ENCODE results near the gene MVB12A. TPM values are rescaled to one million over a fixed set of nuclear protein-coding genes. Genes with fewer than 3 reads are reported as not detected.

The MVB12A gene
- total RNA-seq, 1 experiment from 2014 or later = 82.5 TPM

- BruUV-seq (replicated peaks) = no TSS peak
- ChIA-PET POLR2A (ENCODE audit: unreplicated experiment) (no interaction called here), CTCF (no interaction called here)
- Histone ChIP-seq H3K36me3 (ENCODE audit: low read depth, low read length) (no peaks in the 10 kb centered on the region), H3K9me3 (ENCODE audit: low read length) (no peaks in the 10 kb centered on the region), H2AFZ (ENCODE audit: low read length) (no peak overlapping the region), H3K9me2 (replicated peaks; ENCODE audit: low read length) (no peaks in the 10 kb centered on the region), H3K27me3 (ENCODE audit: low read length) (no peaks in the 10 kb centered on the region), H3K4me3 (ENCODE audit: low read length) (no peak overlapping the region), H3K4me1 (ENCODE audit: insufficient read depth, low read length) (no peaks in the 10 kb centered on the region), H4K20me1 (ENCODE audit: low read length) (no peaks in the 10 kb centered on the region), H3K27ac (ENCODE audit: low read length) (no peak overlapping the region), H3K9ac (ENCODE audit: low read length) (no peak overlapping the region), H3K79me2 (ENCODE audit: low read length) (no peaks in the 10 kb centered on the region), H3F3A (ENCODE audit: low read length, unreplicated experiment) (no peaks in the 10 kb centered on the region), H3K4me2 (ENCODE audit: low read length) (no peak overlapping the region)
- intact Hi-C loops (cut with micrococcal nuclease) = no loop called here
- ATAC-seq (no peak), DNase-seq (no peak)
- TF ChIP-seq EZH2 (IDR thresholded peaks at IDR 0.05; ENCODE audit: low read length, unreplicated experiment) = no peak
- no peak for TF ChIP-seq CTCF (conservative IDR thresholded peaks at IDR 0.05; ENCODE audit: low read depth, low read length)
- no peak for TF ChIP-seq EZH2phosphoT487 (IDR thresholded peaks at IDR 0.05; ENCODE audit: borderline replicate concordance, low read length)
Observed at GRCh38 chr19:17435218-17435617, 15.4 kb downstream of the MVB12A start.

GRCh38 chr19:17436094-17436873 lies 16.4 kb downstream of the MVB12A start:
- Histone ChIP-seq H3K4me3 (ENCODE audit: low read length) (no peak overlapping the region), H3K9ac (ENCODE audit: low read length) (no peak overlapping the region), H3K9me3 (ENCODE audit: low read length) (no peaks in the 10 kb centered on the region), H3K4me2 (ENCODE audit: low read length) (no peak overlapping the region), H3K9me2 (replicated peaks; ENCODE audit: low read length) (no peaks in the 10 kb centered on the region), H4K20me1 (ENCODE audit: low read length) (no peaks in the 10 kb centered on the region), H3K27me3 (ENCODE audit: low read length) (no peaks in the 10 kb centered on the region), H3K36me3 (ENCODE audit: low read depth, low read length) (no peaks in the 10 kb centered on the region), H3F3A (ENCODE audit: low read length, unreplicated experiment) (no peaks in the 10 kb centered on the region), H2AFZ (ENCODE audit: low read length) (no peak overlapping the region), H3K4me1 (ENCODE audit: insufficient read depth, low read length) (no peaks in the 10 kb centered on the region), H3K79me2 (ENCODE audit: low read length) (no peaks in the 10 kb centered on the region), H3K27ac (ENCODE audit: low read length) (no peak overlapping the region)
- CTCF ChIA-PET = no interaction called here
- BruUV-seq (replicated peaks) = no TSS peak
- DNase-seq (no peak), ATAC-seq (no peak)
- intact Hi-C loops (cut with micrococcal nuclease) = no loop called here
- TF ChIP-seq EZH2phosphoT487 (IDR thresholded peaks at IDR 0.05; ENCODE audit: borderline replicate concordance, low read length) (no peak), CTCF (conservative IDR thresholded peaks at IDR 0.05; ENCODE audit: low read depth, low read length) (no peak), EZH2 (IDR thresholded peaks at IDR 0.05; ENCODE audit: low read length, unreplicated experiment) (no peak)
- POLR2A ChIA-PET (ENCODE audit: unreplicated experiment) = no interaction called here

- CTCF ChIA-PET = no interaction called here
Observed at GRCh38 chr19:17436874-17437267, 17.0 kb downstream of the MVB12A start.

More at GRCh38 chr19:17436874-17437267, 17.0 kb downstream of the MVB12A start:
- intact Hi-C loops (cut with micrococcal nuclease) = no loop called here
- no peaks in the 10 kb centered on the region for H4K20me1 ChIP-seq (ENCODE audit: low read length)
- H3K9me3 ChIP-seq (ENCODE audit: low read length) = no peaks in the 10 kb centered on the region
- H3K9me2 ChIP-seq (replicated peaks; ENCODE audit: low read length) = no peaks in the 10 kb centered on the region
- ATAC-seq = no peak
- POLR2A ChIA-PET (ENCODE audit: unreplicated experiment) = no interaction called here
- no peak overlapping the region for H3K27ac ChIP-seq (ENCODE audit: low read length)
- H3K4me2 ChIP-seq (ENCODE audit: low read length) = no peak overlapping the region
- H3K79me2 ChIP-seq (ENCODE audit: low read length) = no peaks in the 10 kb centered on the region
- DNase-seq = no peak
- no peak overlapping the region for H3K9ac ChIP-seq (ENCODE audit: low read length)
- BruUV-seq (replicated peaks) = no TSS peak
- no peaks in the 10 kb centered on the region for H3F3A ChIP-seq (ENCODE audit: low read length, unreplicated experiment)
- no peaks in the 10 kb centered on the region for H3K4me1 ChIP-seq (ENCODE audit: insufficient read depth, low read length)
- TF ChIP-seq EZH2 (IDR thresholded peaks at IDR 0.05; ENCODE audit: low read length, unreplicated experiment) (no peak), CTCF (conservative IDR thresholded peaks at IDR 0.05; ENCODE audit: low read depth, low read length) (no peak), EZH2phosphoT487 (IDR thresholded peaks at IDR 0.05; ENCODE audit: borderline replicate concordance, low read length) (no peak)
- H3K36me3 ChIP-seq (ENCODE audit: low read depth, low read length) = no peaks in the 10 kb centered on the region
- no peaks in the 10 kb centered on the region for H3K27me3 ChIP-seq (ENCODE audit: low read length)
- no peak overlapping the region for H3K4me3 ChIP-seq (ENCODE audit: low read length)
- no peak overlapping the region for H2AFZ ChIP-seq (ENCODE audit: low read length)
